CD4-positive, alpha-beta T cell treated with Interleukin-2 at 100 ng/mL for 4 hours (primary cell): Measurements from ENCODE around the gene UVSSA.
A peak's percentile ranks its signal among the peaks of the same experiment; 100 is the strongest.

Experiments used
- DNase-seq: peaks from one replicate; pipeline ENCODE4 v3.0.0-alpha.2; 2020; ENCODE audit warnings: low spot score

UVSSA gene

DNA sequence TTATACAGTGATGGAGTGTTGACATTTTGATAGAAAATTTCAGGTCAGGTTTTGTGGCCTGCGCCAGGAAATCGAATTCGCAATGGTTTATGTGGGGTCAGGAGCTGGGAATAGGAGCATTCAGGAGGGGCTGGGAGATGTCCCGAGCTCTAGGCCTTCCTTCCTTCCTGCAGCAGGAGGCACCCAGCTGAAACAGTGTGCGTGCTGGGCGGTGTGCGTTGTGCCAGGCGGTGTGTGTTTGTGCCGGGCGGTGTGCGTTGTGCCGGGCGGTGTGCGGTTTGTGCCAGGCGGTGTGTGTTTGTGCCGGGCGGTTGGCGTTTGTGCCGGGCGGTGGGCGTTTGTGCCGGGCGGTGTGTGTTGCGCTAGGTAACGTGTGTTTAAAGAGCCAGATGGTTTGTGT is 1.7 kb downstream of the UVSSA start:
- no peak for DNase-seq

DNA sequence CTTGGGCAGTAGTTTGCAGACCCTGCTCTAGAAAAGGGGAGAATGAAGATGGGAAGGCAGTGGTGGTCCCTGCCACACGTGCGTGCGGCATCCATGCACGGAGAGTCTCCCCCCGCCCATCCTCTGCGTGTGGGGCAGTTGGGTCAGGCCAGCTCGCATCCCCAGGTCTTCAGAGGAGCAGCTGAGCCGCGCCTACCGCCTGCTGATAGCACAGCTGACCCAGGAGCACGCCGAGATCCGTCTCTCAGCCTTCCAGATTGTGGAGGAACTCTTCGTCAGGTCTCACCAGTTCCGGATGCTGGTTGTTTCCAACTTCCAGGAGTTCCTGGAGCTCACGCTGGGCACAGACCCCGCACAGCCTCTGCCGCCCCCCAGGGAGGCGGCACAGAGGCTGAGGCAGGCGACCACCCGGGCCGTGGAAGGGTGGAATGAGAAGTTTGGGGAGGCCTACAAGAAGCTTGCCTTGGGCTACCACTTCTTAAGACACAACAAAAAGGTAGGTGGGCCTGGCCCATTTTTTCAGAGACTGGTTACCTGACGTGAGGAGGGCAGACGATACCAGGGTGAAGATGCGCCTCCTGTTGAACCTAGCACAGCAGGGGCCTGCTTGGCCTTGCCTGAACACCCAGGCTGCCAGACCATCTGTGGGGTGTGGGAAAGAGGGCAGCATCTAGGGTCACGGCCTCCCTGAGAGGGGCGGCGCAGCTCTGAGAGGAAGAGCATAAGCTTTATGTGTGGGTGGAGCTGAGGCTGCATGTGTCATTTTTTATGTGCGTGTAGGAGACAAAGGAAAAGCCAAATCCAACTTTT is 2.6 kb downstream of the UVSSA start:
- no peak for DNase-seq

DNA sequence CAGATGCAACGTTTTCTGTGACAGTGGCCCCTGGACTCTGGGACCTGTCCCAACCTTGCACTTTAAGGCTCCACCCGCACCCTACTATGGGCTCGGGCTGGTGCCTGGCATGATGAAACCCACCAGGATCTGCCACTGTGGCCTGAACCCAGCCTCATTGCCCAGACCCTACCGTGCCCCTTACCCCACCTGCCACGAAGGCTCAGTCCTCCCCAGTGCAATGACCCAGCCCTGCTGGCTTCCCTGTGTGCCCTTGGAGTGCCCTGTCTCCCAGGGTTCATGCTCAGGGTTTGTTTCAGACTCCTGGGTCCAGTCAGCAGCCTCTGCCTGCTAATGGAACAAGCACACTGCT is 3.1 kb downstream of the UVSSA start:
- DNase-seq: no peak

DNA sequence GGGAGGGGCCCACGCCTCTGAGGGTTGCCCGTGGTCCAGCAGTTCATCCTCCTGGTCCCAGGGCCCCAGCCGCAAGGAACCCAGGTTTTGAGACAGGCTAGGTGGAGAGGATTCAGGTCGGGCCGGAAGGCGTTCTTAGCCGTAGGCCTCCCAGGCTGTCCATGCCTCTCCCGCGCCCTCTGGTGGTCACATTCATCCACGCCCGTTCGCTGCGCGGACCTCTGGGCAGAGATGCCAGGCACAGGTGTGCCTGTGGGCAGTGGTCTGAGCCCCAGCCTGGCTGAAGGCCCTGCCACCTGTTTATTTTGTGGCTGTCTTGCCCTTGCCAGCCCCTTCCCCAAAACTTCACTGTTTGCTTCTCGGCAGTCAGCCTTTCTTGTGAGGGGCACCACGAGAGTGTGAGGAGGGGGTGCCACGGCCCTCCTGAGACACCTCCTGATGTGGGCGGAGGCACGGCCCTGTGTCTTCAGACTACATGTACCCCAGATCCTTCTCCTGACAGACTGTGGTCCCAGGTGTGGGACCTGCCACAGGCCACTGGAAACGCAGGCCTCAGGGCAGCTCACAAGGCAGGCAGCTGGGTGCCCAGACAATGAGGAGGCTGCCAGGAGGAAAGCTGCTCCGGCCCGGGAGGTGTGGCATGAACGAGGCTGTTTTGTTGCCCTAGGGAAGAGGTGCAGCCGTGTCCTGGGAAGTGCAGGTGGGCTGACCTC is 5.0 kb downstream of the UVSSA start:
- DNase-seq: peak; percentile 89

DNA sequence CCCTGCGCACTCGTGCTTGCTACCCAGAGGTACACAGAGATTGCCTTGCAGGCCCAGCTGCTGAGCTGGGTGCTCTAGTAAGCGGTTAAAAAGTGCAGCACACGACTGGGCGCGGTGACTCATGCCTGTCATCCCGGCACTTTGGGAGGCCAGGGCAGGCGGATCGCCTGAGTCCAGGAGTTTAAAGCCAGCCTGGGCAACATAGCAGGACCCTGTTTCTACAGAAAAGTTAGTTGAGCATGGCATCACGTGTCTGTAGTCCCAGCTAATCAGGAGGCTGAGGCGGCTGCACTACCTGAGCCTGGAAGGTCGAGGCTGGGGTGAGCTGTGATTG is 5.5 kb downstream of the UVSSA start:
- no peak for DNase-seq

DNA sequence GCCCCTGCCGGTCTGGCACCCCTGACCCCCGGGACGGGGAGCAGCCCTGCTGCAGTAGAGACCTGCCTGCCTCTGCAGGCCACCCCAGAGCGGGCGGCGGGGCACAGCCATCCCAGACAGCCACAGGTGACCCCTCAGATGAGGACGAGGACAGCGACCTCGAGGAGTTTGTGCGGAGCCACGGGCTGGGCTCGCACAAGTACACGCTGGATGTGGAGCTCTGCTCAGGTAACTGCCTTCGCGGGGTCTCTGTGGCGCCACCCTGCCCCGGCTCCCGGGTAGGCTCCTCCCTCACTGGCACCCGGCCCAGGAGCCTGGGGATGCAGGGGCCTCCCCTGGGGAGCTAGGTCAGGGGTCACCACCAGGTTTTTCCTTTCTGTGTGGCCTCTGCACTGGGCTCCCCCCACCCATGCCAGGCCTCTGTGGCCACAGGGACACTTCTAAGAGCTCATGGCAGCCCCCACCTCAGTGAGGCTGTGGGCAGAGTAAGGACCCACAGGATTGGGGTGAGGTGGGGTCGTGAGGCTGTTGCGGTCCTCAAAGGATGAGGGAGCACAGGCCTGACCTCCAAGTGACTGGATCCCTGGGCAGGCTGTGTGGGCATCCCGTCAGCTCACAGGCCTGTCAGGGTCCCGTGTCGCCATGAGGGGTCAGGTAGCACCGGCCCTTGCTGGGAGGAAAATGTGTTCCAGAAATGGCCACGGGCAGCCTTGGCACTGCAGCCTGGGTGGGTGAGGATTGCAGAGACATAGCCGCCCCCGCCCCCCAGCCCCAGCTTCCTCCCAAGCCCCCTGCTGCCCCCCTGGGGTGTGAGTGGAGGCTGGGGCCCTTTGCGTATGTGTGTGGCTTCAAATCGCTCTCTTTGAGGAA is 6.4 kb downstream of the UVSSA start:
- no peak for DNase-seq

DNA sequence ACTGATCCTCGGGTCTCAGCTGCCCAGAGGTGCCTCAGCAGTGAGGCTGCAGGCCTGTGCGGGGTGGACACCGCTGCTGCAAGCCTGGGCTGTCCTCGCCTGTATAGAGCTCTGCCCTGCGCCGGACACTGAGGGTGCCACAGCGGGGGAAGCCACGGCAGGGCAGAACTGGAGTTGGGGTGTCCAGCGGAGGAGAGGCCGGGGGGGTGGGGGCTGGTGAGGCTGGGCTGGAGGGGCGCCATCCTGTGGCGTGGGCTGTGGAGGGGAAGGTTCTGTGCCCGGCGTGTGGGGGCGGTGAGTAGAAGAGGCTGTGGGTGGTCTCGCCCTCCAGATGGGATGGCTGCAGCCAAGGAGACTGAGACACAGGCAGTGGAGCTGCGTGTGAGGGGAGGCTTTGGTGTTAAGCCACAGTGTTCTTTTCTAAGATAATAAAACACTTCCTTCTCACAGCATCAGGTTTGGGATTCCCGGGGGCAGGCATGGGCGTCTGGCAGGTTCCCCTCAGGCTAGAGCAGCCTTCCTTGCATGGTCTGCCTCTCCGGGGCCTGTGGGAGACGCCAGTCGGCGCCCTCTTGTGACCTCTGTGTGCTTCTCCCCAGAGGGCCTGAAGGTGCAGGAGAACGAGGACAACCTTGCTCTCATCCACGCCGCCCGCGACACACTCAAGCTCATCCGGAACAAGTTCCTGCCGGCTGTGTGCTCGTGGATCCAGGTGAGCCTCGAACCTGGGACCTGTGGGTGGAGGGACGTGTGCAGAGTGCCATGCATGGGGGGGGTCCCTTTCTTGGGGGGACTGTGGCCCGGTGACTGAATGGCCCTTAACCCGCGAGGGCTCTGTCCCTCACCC is 7.4 kb downstream of the UVSSA start:
- DNase-seq: no peak

DNA sequence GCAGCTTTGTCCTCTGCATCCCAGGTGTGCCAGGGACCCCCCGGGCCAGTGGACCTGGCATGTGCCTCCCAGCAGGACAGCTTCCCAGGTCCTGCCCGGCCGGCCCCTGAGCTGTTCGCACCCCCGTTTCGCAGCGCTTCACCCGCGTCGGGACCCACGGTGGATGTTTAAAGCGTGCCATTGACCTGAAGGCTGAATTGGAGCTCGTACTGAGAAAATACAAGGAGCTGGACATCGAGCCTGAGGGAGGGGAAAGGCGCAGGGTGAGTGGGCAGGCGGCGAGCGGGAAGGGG is 7.9 kb downstream of the UVSSA start:
- DNase-seq: no peak

DNA sequence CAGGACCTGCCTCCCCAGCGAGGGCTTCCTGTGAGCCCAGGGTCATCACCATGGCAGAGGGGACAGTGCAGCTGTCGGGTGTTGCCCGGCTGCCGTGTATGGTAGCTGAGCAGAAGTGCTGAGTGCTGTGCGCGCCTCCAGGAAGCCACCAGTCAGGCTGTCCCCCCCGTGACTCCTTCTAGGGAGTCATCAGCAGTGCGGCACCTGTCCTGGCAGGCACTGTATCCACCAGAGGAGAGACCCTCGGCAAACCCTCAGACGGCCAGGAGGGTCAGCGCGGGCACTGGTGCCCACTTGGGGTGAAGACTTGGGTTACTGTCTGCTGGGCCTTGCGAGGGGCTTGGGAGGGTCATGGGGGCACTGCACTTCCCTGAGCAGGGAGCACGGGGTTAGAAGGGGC is 8.4 kb downstream of the UVSSA start:
- DNase-seq: no peak

DNA sequence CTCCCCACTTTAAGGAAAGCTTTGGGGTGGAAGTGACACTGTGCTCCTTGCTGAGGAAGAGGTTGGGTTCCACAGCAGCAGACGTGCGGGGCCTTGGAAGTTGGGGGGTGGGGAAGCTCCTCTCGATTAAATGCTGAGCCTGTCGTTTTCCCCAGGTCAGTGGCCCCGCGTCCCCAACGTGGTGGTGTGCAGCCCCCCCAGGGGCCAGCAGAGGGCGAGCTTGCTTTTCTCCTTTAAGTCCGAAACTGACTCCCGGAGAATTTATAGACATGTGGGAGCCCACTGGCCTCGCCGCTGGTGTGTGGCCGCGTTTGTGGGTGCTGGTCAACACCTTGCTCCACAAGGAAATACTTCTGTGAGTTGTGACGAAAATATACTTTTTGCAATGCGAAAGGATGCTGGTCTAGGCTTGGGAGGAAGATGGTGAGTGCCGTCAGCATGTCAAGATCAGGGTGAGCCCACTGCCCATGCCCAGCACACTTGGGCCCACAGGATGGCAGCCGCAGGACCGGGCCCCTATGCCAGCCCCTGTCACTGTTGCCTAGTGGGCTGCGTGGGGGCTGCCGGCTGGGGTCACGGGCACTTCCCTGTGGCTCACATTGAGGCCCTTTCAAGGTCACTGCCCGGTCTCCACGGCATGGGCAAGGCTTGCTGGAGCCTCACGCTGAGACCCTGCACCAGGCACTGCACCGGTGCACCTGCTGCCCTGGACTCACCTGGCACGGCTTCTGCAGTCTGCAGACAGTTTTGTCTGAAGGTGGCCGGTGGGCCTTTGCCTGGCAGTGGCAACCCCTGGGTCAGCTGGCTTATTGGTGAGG is 9.4 kb downstream of the UVSSA start:
- DNase-seq: peak; percentile 49

DNA sequence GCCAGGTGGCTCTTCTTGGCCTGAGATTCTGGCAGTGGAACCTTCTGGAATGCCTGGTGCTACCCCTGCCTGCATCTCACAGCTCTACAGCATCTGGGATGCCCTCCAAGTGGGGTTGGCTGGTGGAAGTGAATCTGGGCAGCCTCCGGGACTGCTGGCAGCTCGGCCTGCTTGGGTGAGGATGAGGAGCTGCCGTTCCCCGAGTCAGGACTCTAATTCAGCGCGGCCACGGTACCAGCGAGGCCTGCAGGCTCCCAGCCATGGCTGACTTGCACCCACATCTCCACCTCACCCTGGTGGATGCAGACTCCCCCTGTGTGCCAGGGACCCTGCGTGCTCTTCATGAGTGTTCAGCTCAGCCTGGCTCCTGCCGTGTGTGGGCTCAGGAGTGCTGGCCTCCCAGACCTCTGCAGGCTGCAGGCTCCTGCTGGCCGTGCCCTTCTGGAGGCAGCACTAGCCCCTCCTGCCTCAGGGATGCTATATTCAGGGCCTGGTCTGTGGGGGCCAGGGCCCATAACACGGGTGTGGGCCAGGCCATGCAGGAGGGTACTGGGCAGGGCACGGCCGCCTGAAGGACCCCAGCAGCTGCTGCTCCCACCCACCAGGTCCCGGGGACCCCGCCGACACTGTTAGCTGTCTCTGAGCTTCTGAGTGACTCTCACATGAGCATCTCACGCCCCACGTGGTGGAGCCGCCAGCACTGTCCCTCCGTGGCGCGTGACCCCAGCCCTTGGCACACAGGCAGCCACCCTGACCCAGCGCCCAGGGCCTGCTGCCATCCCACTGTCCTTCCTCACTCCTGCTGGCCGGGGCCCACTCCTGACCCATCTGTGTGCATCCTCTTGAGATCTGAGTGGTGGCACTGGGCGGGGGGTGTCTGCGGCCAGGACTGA is 10.6 kb downstream of the UVSSA start:
- no peak for DNase-seq

DNA sequence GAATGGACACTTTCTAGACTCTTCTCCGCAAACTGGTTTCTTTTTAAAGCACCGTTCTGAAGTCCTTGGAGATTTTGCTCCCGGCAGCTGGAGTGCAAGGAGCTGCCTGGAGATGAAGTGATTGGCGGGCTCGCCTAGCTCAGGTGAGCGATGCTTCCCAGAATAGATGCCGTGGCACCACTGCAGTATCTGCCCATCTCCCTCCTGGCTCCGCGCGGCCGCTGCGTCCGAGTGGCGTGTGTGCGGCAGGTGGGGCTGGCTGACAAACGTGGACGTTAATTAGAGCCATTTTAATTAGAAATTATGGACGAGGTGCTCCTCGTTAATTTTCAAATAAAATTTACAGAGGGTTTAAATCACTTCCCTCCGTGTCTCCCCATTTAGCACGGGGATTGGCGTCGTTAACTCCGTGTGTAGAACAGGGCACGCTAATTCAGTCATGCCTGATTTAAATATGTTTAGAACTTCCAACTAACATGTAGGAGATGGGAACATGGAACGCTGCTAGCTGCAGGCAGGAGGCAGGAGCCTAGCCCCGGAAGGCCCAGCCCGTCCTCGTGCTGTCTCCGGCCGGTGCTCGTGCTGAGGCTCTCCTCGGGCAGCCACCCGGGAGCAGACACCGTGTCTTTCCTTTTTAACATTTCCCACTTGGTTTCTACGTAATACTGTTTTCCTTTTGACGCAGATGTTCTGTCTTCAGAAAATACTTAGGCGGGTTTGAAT is 11.6 kb downstream of the UVSSA start:
- DNase-seq: no peak

DNA sequence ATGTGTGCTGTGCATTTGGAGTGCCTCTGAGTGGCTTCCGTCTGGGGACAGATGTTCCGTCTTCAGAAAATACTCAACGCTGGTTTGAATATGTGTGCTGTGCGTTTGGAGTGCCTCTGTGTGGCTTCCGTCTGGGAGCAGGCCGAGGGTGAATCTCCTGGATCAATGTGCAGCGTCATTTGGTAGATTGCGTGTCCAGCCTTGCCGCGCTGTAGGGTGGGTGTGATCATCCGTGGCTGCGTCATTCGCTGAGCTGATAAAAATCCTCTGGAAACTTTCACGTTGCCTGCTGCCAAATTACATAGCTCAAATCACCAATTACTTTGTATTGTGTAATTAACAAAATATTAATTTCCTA is 12.1 kb downstream of the UVSSA start:
- DNase-seq: no peak

DNA sequence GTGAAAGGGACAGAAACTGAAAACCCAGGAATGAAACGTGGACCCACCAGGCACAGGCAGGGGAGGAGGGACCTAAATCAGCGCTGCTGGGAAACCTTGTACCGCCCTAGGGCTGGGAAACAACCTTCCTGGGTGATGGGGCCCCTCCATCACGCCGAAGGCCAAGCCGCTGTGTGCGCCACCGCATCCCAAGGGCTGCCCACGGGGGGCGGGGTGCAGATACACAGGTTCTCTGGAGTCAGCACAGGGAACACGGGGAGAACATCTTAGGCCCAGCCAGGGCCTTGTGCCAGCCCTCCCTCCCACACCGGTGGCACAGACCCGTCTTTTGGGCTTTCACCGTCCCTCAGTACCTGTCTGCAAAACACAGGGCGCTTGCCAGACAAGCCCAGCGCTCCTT is 13.0 kb downstream of the UVSSA start:
- no peak for DNase-seq

DNA sequence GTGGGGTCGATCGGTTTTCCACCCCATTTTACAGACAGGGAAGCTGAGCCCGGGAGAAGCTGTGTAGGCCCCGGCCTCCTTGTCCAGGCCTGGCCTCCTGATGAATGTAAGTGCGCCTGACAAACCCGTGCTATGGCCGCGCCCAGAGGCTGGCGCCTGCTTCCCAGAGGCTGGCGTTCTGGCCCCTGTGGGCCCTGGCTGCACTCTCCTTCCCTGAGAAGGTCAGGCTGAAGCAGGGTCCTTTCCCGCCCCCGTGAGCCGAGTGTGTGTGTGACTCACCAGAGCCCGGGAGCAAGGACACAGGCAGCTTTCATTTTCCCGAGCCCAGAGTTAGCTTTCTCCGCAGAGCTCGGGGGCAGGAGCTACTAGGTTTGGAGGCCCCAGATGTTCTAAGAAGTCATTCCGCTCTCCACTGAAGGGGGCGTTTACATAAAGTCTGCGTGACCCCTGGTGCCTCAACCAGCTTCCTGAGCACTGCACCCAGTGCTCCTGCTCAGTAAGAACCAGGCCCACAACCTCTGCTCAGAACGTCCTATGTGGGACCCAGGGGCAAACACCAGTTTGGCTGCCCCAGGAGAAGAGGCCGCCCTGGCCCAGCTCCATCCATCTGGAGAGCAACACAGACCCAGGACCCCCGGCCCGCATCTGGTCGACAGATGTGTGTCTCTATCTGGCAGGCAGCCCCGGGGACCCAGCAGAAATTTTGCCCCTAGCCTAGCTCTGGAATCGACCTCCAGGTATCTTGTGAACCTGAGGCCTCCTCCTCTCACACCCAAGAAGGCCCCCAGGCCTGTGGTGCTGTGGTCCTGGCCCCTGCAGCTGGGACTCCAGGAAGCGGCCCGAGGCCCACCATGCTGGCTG is 13.6 kb downstream of the UVSSA start:
- no peak for DNase-seq

DNA sequence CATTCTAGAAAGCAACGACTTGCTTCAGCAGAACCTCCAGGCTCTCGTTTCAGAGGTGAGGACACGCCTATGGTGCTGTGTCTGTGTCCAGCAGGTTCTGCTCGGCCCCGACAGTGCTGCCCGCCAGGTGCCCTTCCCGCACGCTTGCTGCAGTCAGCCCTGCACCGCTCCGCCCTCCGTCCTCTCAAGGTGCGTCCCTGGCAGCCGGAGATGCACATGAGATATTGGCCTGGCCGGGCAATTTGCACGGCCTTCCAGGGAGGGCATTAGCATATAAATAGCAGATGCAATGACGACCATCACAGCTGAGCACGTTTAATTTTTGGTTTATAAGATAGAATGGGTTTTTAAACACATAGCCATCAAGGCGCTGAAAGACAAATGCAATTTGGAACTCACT is 14.4 kb downstream of the UVSSA start:
- no peak for DNase-seq

DNA sequence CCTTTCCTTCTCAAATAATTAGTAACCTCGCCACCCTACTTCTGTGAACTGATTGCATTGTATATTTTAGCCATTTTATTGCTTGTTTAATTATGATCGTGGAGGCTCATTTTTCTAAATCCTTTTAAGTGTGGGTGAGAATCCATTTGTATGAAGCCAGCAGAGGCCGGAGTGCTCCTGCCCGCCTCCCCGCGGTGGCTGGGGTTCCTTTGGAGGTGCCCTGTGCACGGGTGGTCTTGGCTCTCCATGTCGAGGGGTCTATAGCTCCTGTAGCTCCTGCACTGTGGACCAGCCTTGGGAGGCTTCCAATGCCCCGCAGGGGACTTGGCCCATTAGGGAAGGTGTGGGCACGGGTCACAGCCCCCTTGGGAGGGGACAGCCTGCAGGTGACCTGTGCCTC is 15.0 kb downstream of the UVSSA start:
- DNase-seq: no peak

DNA sequence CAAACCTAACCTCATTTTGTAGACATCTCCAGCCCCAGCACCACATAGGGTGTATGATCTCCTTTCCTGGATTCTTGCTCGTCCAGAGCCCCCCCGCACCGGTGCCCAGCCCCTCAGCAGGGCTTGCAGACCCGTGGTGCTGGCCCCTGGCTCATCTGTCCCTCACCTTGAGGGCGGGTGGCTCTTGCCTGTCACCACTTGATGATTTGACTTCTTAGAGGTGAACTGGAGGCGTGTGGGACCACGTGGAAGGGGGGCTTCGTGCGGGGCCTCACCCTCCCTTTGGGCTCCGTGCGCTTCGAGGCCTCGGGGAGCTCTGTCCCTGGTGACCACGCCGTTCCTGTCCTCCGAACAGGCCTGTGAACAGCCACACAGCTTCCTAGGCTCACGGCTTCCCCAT is 15.5 kb downstream of the UVSSA start:
- DNase-seq: no peak

DNA sequence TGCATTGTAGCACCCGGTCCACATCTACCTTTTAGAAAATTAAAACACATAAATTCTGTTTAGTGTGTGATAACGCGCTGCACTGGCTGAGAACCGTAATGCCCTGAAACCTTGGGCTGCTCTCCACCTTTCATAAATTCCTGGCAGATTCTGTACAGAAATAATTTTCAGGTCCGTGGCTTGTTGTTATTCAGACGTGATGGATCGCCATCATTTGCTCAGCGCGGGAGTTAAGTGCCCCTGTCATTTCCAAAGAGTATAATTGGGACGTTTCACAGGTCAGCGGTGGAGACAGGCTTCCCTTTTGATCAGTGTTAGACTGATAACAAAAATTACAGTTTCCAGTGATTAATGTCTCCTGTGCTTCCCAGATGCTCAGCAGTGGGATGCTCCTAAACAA is 16.5 kb downstream of the UVSSA start:
- no peak for DNase-seq
